Activated naive CD4-positive, alpha-beta T cell treated with anti-CD3 and anti-CD28 coated beads, Interleukin-2, amount 50 U/mL, for 16 hours (primary cell): ENCODE measurements around the gene KIF1A.

Experiments
- DNase-seq: peaks from one replicate; pipeline ENCODE4 v3.0.0-alpha.2; 2020

Gene KIF1A

GRCh38 chr2:240798327-240798905, 21.6 kb downstream of the KIF1A start:
- DNase-seq: no peak

DNA sequence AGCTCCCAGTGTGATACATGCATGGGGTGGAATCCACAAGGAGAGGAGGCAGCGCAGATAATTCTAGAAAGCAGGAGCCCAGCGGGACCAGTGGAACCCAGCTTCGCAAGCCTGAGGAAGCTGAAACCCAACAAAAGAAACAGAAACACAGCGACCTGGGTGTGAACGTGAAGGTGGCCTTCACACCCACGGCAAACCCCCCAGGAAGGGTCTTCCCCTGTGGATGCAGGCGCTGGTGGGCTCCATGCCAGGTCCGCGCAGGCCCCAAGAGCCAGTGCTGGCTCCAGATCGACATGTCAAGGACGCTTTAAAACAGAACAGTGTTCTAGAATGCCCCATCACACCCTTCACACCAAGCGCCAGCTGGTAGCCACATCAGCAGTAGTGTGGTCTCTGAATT, 22.1 kb downstream of the KIF1A start:
- no peak for DNase-seq

- DNase-seq: no peak
These were observed 22.5 kb downstream of the KIF1A start for GRCh38 chr2:240797500-240797895.

DNA sequence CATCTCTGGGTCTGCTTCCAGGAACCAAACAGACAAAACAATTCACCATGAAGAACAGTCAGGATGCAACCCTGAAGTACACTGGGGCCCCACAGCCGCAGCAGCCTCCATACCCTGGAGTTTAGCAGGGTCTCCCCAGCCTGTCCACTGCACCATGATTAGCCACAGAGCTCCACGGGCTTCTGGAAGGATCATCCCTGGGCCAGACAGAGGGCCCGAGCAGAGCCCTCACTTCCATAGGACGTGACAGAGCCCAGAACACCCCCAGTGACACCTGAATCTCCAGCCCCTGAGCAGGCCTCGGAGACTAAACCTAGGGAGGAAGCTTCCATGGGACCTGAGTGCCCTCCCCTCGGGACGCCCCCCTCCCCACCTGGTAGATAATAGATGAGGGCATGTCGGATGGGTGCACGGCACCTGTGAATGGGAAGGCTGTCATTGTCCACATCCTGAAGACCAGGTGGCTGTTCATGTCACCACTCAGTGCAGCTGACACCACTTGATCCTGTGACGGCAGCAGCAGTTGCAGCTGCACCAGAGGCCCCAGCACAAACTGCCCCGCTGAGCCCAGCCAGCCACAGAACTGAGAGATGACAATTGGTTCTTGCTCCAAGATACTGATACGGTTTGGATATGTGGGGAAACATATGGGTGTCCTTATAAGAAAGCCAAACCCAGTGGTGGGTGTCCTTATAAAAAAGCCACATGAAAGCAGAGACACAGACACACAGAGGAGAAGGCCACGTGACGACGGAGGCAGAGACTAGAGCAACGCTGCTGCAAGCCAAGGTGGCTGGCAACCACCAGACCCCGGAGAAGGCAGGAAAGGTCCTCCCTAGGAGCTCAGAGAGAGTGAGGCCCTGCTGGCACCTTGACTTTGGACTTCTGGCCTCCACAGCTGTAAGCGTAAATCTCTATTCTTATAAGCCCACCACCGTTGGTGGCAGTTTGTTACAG, 23.2 kb downstream of the KIF1A start:
- DNase-seq: peak; percentile 4

GRCh38 chr2:240795916-240796510, 24.0 kb downstream of the KIF1A start:
- DNase-seq: peak; percentile 5

GRCh38 chr2:240795454-240795853, 24.6 kb downstream of the KIF1A start:
- peak; percentile 8 for DNase-seq

DNA sequence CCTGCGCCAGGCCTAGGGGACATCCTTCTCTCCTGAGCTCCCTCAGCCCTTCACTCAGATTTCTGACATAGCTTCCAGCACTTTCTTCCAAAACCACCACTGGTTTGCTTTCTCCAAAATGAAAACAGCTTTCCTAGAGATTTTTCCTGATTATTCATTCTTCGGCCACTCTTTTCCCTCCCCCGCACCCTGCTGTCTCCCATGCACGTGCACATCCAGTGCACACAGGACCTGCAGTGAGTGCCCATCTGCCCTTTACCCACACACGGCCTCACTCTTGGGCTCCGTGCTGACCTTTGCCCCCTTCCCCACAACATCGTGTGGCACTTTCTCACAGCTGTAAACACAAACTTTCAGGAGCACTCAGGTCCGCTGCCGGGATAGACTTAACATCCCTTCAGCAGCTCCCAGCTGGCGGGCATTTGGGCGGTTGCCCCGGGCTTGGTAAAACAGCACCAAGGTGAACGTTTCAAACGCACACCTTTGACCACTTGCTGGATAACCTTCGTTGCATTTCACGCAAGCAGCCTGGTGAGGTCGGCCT, 25.8 kb downstream of the KIF1A start:
- peak; percentile 7 for DNase-seq

- peak; percentile 5 for DNase-seq
These were observed 26.5 kb downstream of the KIF1A start for GRCh38 chr2:240793313-240794177.

- DNase-seq: peak; percentile 5
These were observed 27.2 kb downstream of the KIF1A start for GRCh38 chr2:240792629-240793312.

- DNase-seq: peak; percentile 3
These were observed 28.0 kb downstream of the KIF1A start for GRCh38 chr2:240791821-240792628.

DNA sequence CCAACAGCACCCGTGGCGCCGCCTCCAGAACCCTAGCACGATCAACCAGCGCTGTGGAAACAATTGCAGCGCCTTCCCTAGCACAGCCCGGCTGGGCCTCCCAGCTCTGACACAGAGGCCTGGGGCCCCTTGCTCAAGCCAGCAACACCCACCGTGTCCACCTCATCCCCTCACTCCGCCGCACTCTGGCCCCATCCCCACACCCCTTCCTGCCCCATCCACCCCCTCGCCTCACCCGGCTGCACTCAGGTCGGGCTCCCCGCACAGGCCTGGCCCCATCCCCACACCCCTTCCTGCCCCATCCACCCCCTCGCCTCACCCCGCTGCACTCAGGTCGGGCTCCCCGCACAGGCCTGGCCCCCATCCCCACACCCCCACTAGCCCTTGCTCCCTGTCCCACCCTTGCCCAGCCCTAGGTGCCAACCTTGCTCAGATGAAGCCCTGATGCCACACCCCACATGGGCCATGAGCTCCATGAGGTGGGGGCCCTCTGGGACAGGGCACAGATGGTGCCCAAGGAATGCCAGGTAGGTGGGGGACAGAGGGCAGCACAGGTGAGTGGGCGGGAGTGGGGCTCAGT, 28.7 kb downstream of the KIF1A start:
- peak; percentile 10 for DNase-seq

DNA sequence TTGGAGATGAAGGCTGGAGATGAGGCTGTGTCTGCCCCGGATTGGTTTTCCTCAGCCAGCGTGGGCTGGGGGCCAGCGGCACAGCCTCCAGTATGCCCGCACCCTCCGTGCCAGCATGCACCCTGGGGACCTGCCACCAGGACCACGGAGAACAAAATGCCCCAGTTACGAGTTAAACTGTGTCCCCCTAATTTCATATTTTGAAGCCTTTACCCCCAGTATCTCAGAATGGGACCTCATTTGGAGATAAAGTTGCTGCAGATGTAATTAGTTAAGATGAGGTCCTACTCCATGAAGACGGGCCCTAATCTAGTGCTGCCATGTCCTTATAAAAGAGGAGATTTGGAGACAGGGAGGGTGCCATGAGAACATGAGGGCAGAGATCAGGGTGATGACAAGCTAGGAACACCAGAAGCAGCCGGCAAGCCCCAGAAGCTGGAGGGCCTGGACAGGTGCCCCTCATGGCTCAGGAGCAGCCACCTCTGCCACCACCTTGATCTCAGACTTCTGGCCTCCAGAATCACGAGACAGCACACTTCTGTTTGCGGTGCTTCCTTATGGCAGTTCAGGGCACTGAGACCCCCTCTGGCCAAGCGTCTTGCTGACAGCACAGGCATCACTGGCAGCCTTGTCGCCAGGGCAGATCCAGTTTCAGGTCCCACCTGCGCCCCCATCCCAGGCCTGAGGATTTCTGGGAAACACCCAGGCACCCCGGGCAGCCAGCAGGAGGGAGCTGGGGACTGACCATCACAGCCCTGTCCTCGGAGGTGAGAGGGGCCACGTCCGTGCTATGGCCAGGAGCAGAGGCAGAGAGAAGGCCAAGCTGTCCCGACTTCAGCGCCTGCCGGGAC, 29.4 kb downstream of the KIF1A start:
- peak; percentile 7 for DNase-seq

- peak; percentile 15 for DNase-seq
These were observed 30.3 kb downstream of the KIF1A start for GRCh38 chr2:240789501-240790369.

DNA sequence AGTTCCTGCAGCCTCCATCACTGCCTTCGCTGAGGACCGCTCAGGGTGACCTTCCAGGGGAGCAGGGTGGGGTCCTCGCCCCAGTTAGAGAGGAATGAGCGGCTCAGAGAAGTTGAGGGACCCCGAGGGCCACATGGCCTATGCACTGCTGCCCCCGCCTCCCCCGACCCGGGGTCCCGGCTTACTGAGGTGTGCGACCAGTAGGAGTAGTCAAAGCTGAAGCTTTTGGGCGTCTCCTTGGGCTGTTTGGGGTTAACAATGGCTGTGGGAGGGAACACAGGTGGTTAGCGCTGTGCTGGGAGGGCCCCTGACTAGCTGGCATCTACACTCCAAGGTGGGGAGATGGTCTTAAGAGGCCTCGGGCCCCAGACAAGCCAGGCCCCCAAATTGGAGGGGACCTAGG, 31.0 kb downstream of the KIF1A start:
- peak; percentile 6 for DNase-seq

GRCh38 chr2:240788482-240788881, 31.5 kb downstream of the KIF1A start:
- DNase-seq: peak; percentile 2

DNA sequence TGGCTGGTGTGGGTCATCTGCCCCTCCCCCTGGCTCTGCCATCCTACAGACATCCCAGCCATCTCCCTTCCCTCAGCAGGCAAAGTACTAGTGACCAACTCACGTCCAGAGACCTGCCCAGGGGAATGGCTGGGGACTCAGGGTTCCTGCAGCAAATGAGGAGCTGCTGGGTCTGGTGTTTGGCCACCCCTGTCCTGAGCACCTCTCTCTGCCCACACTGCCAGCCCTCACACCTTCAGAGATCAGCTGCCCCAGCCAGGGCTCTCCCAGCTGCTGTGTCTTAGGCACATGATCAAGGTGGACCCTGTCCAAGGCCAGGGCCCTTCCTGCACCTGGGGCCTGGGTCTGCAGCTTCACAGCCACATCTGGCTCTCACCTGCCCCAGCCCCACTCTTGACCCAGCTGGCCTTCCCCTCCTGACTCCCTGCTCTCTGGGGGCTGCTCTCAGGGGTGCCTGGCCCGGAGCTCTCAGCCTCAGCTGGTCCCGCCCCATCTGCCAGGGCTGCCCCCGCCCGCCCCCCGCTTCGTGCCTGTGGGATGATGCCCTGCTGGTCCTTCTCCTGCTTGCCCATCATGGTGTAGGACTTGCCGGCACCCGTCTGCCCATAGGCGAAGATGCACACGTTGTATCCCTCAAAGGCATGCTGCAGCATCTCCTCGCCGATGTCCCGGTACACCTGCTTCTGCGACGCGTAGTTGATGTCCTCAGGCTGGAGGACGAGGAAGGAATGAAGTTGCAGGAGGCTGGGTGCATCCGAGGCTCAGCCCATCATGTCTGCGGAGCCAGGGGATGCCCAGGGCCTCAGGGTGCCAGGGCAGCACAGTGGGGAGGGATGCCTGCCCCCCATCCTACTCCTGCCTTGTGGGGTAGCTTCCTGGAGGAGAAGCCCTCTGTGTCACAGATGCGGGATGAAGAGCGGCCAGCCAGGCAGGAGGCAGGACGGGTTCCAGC, 32.2 kb downstream of the KIF1A start:
- peak; percentile 7 for DNase-seq

DNA sequence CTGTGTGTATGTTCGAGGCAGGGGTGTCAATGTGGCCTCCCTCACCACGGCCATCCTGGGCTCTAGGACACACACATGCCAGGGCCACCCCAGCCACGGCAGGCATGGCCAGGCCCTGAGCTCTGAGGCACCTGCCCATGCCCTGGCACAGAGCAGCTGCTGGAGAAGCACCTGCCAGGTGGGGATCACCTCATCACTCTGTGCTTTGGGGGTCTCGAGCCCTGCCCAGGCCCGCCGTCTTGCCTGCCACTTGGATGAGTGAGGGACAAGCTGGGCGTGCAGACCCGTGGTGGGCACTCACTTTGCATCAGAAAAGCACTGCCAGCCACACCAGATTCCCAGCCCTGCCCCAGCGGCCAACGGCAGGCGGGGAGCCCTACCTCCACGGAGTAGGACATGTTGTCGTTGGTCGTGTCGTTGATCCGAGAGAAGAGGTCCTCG, 33.1 kb downstream of the KIF1A start:
- DNase-seq: peak; percentile 7
